HepG2 (cell line): ENCODE measurements around the gene BCCIP. TPM values are rescaled to one million over a fixed set of nuclear protein-coding genes. Genes with fewer than 3 reads are reported as not detected.

Experiments
- ATAC-seq: fragments of 200-7000 bp; cut with Tn5 transposase; 3 replicates; pipeline ENCODE4 v1.9.1; 2020; ENCODE audit warnings: mild to moderate bottlenecking, moderate library complexity
- BruUV-seq: library from RNA; stranded (reverse); fragments of 400-500 nt; replicated peaks from 2 replicates; lab custom pipeline; 2021; lab: Mats Ljungman, UMichigan
- CTCF ChIA-PET: fragments of 300-600 bp; formaldehyde crosslinking; extraction: SDS; loops from one replicate; lab custom pipeline; 2021; ENCODE audit warnings: low total read pairs, inconsistent platforms, low intra/inter-chr PET ratio; lab: Yijun Ruan, JAX
- POLR2A ChIA-PET: fragments of 350-600 bp; sonication (Branson Sonifier 250); formaldehyde crosslinking; loops from one replicate; lab custom pipeline; 2020; ENCODE audit warnings: antibody characterized with exemption, inconsistent platforms; lab: Yijun Ruan, JAX
- DNase-seq: peaks from one replicate; pipeline ENCODE4 v3.0.0-alpha.2; 2015; ENCODE audit warnings: low spot score
- FAIRE-seq: peaks from 3 replicates; lab custom pipeline; 2011; peaks lifted over from hg19 to GRCh38; lab: Jason Lieb, UNC
- H2AFZ ChIP-seq: one replicate; pipeline ENCODE4 v1.6.1; 2011; ENCODE audit warnings: low read length, inconsistent platforms
- H3K27ac ChIP-seq: fragments of 300-600 bp; 3 replicates; pipeline ENCODE4 v1.8.0; 2011; ENCODE audit warnings: mixed run types, mild to moderate bottlenecking, mixed read lengths, low read length, inconsistent platforms; ENCODE audit not compliant: insufficient read depth; ENCODE audit errors: extremely low read length
- H3K27me3 ChIP-seq, 2 experiments: fragments of 200-600 bp in 1 of 2; 2 replicates in 1 of 2; 3 replicates in 1 of 2; pipeline versions ENCODE4 v1.6.0 to v1.8.0; 2011; ENCODE audit warnings: low read length in 2 of 2, mild to moderate bottlenecking in 2 of 2, moderate library complexity in 2 of 2, inconsistent platforms in 1 of 2; ENCODE audit not compliant: insufficient read depth in 2 of 2, control insufficient read depth in 1 of 2
- H3K36me3 ChIP-seq, 2 experiments: fragments of 200-600 bp in 1 of 2; replicated peaks in 1 of 2; 2 replicates in 1 of 2; 3 replicates in 1 of 2; pipeline versions ENCODE4 v1.5.1 to v1.8.0; 2011; ENCODE audit warnings: low read length in 2 of 2, inconsistent platforms in 1 of 2; ENCODE audit not compliant: insufficient read depth in 2 of 2, control insufficient read depth in 1 of 2
- H3K4me1 ChIP-seq: 2 replicates; pipeline ENCODE4 v1.5.1; 2012; ENCODE audit warnings: low read length, inconsistent platforms; ENCODE audit not compliant: insufficient read depth
- H3K4me2 ChIP-seq: 2 replicates; pipeline ENCODE4 v1.6.0; 2011; ENCODE audit warnings: low read depth, low read length, inconsistent platforms
- H3K4me3 ChIP-seq, 3 experiments: fragments of 200-600 bp in 1 of 3; sonication (generic), shearing (Covaris generic) in 1 of 3; replicated peaks in 1 of 3; 2 replicates each; pipeline ENCODE4 v1.5.1; 2011 to 2016; ENCODE audit warnings: low read length in 3 of 3, inconsistent platforms in 2 of 3, low read depth in 2 of 3, mild to moderate bottlenecking in 2 of 3, control low read depth in 1 of 3, mixed read lengths in 1 of 3; ENCODE audit not compliant: insufficient read depth in 1 of 3
- H3K79me2 ChIP-seq: one replicate; pipeline ENCODE4 v1.6.1; 2011; ENCODE audit warnings: low read length, inconsistent platforms; ENCODE audit not compliant: insufficient read depth
- H3K9ac ChIP-seq: 2 replicates; pipeline ENCODE4 v1.6.0; 2011; ENCODE audit warnings: mild to moderate bottlenecking, low read depth, low read length, inconsistent platforms; ENCODE audit not compliant: insufficient read depth
- H3K9me3 ChIP-seq: 2 replicates; pipeline ENCODE4 v1.5.1; 2012; ENCODE audit warnings: mild to moderate bottlenecking, low read length
- H4K20me1 ChIP-seq: 2 replicates; pipeline ENCODE4 v1.6.0; 2011; ENCODE audit warnings: inconsistent platforms, mild to moderate bottlenecking, low read length, moderate library complexity; ENCODE audit not compliant: insufficient read depth
- ARHGAP35 ChIP-seq: sonication (generic); formaldehyde crosslinking; IDR thresholded peaks from 2 replicates; pipeline ENCODE4 v1.9.0; 2022; ENCODE audit warnings: mild to moderate bottlenecking, inconsistent platforms, moderate library complexity, missing genetic modification reagents, borderline replicate concordance
- BCL6 ChIP-seq: IDR thresholded peaks from 2 replicates; pipeline ENCODE4 v1.6.1; 2016; ENCODE audit warnings: missing genetic modification reagents, missing compliant biosample characterization
- HOXA5 ChIP-seq: sonication (generic); formaldehyde crosslinking; IDR thresholded peaks from 2 replicates; pipeline ENCODE4 v1.4.0; 2020; ENCODE audit warnings: missing genetic modification reagents
- JDP2 ChIP-seq: sonication (generic); formaldehyde crosslinking; IDR thresholded peaks from 2 replicates; pipeline ENCODE4 v1.8.1; 2022; ENCODE audit warnings: missing genetic modification reagents, borderline replicate concordance
- KDM5A ChIP-seq: fragments of 200-600 bp; sonication (generic); IDR thresholded peaks from 2 replicates; pipeline ENCODE4 v1.7.0; 2018; ENCODE audit warnings: antibody characterized with exemption, mild to moderate bottlenecking, low read length, borderline replicate concordance
- MAFF ChIP-seq: IDR thresholded peaks from 2 replicates; pipeline ENCODE4 v1.6.1; 2011; ENCODE audit warnings: low read depth, low read length, improper control_type of control experiment
- NR1H2 ChIP-seq: sonication (generic); formaldehyde crosslinking; IDR thresholded peaks from 2 replicates; pipeline ENCODE4 v1.8.1; 2022; ENCODE audit warnings: low read depth, missing genetic modification reagents, borderline replicate concordance
- ZC3H13 ChIP-seq: sonication (generic); formaldehyde crosslinking; IDR thresholded peaks from 2 replicates; pipeline ENCODE4 v1.8.1; 2023; ENCODE audit warnings: mild to moderate bottlenecking, missing genetic modification reagents, moderate library complexity
- ZNF382 ChIP-seq: sonication (generic); formaldehyde crosslinking; IDR thresholded peaks from 2 replicates; pipeline ENCODE4 v1.5.0; 2020; ENCODE audit warnings: missing genetic modification reagents, mild to moderate bottlenecking, borderline replicate concordance
- ZNF468 ChIP-seq: sonication (generic); formaldehyde crosslinking; IDR thresholded peaks from 2 replicates; pipeline ENCODE4 v1.8.0; 2022; ENCODE audit warnings: mild to moderate bottlenecking, moderate library complexity, missing genetic modification reagents
- ZNF572 ChIP-seq: sonication (generic); formaldehyde crosslinking; IDR thresholded peaks from 2 replicates; pipeline ENCODE4 v1.5.1; 2020; ENCODE audit warnings: mild to moderate bottlenecking, missing genetic modification reagents
- ZNF672 ChIP-seq: sonication (generic); formaldehyde crosslinking; IDR thresholded peaks from 2 replicates; pipeline ENCODE4 v1.8.1; 2022; ENCODE audit warnings: missing genetic modification reagents
- WGBS: methylation state at CpG from one replicate; pipeline ENCODE4 v1.1.6; 2017; ENCODE audit warnings: low lambda C conversion rate; 5-methylcytosine and 5-hydroxymethylcytosine counted together
- in situ Hi-C: cut with HindIII; loops from 2 replicates; pipeline ENCODE4 v1.10.0; 2017; ENCODE audit warnings: low pct_unique_long_range_greater_than_20kb; ENCODE audit not compliant: extremely low pct_ligation_motif_present
- intact Hi-C: fragments of 100-400 bp; cut with micrococcal nuclease; formaldehyde crosslinking; loops from one replicate; pipeline ENCODE4 v1.10.0; 2022; ENCODE audit not compliant: unreplicated experiment
- polyA plus RNA-seq, 8 experiments: library from polyadenylated mRNA; depleted of rRNA in 3 of 8; stranded (reverse) in 7 of 8; unstranded in 1 of 8; fragments of >200 nt; fragmentation: Illumina TruSeq in 4 of 8; extraction: Trizol in 4 of 8; gene quantifications; 2 replicates each; pipeline versions ENCODE4 v1.2.1 to v1.2.3, GENCODE V29; 2011 to 2016; ENCODE audit warnings: low read depth in 4 of 8, missing spikeins in 1 of 8, mixed read lengths in 1 of 8; ENCODE audit not compliant: insufficient read depth in 1 of 8
- total RNA-seq, 5 experiments: library from RNA; depleted of rRNA; stranded (reverse); fragments of >200 nt; fragmentation: Illumina TruSeq; extraction: Trizol; gene quantifications; 2 replicates each; pipeline ENCODE4 v1.2.3, GENCODE V29; 2016; ENCODE audit warnings: low read depth in 1 of 5
- TF ChIP-seq, protein P1 (sequence below): sonication (generic); formaldehyde crosslinking; IDR thresholded peaks from 2 replicates; pipeline ENCODE4 v1.5.0; 2020; ENCODE audit warnings: mild to moderate bottlenecking, missing genetic modification reagents
- TF ChIP-seq, protein P2 (sequence below): sonication (generic); formaldehyde crosslinking; IDR thresholded peaks from 2 replicates; pipeline ENCODE4 v1.9.0; 2021; ENCODE audit warnings: missing genetic modification reagents, mild to moderate bottlenecking, borderline replicate concordance
- TF ChIP-seq, protein P3 (sequence below): sonication (generic); formaldehyde crosslinking; IDR thresholded peaks from 2 replicates; pipeline ENCODE4 v1.4.0; 2020; ENCODE audit warnings: missing genetic modification reagents, borderline replicate concordance

Gene BCCIP
- total and polyA plus RNA-seq, 2 of the 13 experiments (the other 11 are each of a cell fraction or from before 2014, with no cell fraction given), result 37.0 to 132 TPM

DNA sequence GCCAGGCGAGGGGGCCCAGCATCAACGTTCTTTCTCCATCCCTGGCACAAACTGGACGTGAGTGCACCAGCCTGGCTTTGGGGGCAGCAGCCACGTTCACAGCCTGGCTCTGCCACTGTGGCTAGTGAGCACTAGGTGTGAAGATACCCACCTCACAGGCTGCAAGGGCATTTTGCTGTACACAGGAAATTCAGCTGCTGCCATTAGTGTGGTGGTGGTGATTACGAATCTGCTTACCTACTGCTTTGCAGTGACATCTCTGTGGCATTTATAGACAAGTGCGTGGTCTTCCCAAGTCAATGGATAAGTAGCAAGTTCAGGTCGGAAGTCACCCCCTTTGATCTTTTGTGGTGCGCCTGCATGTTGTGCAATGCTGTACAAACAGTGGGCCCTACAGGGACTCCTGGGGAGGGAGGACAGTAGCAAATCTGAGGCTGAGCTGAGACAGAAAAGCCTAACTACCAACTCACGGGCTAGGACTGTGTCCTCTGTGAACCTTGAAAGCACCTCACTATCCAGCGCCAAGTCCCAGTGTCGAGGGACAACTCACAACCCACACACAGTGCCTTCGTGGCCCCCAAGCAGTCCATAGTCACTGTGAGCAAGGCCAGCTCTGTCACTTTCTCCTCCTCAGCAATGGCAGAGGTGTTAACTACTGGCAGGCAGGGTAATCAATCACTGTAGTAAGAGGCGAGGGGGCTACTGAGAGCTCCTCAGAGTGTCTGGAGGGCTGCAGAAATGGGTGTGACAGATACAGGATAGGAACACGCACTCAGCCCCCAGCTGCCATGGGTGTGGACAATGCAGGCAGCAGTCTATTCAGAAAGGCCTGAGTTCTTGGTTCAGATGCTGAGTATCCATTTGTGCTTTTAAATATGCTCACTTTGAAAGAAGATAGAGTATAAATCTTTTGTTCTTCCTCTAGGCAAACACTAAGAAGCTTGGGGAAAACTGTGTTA, 30.7 kb upstream of the BCCIP start:
- peak; percentile 87 for ATAC-seq
- TF ChIP-seq ZC3H13 (CRISPR knock-in tag) (no peak), HOXA5 (CRISPR knock-in tag) (0 out of 2 replicates have a peak, but pooled peaks have one; percentile 63), NR1H2 (CRISPR knock-in tag) (no peak), ARHGAP35 (CRISPR knock-in tag) (no peak), JDP2 (no peak), BCL6 (CRISPR knock-in tag) (peak; percentile 96), MAFF (peak; percentile 27; the same call in 1 of the 2 replicates), ZNF572 (CRISPR knock-in tag) (no peak), KDM5A (no peak), ZNF382 (CRISPR knock-in tag) (no peak), ZNF672 (CRISPR knock-in tag) (peak; percentile 69; the same call in 1 of the 2 replicates), ZNF468 (CRISPR knock-in tag) (no peak)
- TF ChIP-seq, protein P1, sequence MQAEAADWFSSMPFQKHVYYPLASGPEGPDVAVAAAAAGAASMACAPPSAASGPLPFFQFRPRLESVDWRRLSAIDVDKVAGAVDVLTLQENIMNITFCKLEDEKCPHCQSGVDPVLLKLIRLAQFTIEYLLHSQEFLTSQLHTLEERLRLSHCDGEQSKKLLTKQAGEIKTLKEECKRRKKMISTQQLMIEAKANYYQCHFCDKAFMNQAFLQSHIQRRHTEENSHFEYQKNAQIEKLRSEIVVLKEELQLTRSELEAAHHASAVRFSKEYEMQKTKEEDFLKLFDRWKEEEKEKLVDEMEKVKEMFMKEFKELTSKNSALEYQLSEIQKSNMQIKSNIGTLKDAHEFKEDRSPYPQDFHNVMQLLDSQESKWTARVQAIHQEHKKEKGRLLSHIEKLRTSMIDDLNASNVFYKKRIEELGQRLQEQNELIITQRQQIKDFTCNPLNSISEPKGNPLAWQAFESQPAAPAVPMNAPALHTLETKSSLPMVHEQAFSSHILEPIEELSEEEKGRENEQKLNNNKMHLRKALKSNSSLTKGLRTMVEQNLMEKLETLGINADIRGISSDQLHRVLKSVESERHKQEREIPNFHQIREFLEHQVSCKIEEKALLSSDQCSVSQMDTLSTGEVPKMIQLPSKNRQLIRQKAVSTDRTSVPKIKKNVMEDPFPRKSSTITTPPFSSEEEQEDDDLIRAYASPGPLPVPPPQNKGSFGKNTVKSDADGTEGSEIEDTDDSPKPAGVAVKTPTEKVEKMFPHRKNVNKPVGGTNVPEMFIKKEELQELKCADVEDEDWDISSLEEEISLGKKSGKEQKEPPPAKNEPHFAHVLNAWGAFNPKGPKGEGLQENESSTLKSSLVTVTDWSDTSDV (CRISPR knock-in tag), result no peak
- TF ChIP-seq, protein P2, sequence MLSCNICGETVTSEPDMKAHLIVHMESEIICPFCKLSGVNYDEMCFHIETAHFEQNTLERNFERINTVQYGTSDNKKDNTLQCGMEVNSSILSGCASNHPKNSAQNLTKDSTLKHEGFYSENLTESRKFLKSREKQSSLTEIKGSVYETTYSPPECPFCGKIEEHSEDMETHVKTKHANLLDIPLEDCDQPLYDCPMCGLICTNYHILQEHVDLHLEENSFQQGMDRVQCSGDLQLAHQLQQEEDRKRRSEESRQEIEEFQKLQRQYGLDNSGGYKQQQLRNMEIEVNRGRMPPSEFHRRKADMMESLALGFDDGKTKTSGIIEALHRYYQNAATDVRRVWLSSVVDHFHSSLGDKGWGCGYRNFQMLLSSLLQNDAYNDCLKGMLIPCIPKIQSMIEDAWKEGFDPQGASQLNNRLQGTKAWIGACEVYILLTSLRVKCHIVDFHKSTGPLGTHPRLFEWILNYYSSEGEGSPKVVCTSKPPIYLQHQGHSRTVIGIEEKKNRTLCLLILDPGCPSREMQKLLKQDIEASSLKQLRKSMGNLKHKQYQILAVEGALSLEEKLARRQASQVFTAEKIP, result no peak
- TF ChIP-seq, protein P3, sequence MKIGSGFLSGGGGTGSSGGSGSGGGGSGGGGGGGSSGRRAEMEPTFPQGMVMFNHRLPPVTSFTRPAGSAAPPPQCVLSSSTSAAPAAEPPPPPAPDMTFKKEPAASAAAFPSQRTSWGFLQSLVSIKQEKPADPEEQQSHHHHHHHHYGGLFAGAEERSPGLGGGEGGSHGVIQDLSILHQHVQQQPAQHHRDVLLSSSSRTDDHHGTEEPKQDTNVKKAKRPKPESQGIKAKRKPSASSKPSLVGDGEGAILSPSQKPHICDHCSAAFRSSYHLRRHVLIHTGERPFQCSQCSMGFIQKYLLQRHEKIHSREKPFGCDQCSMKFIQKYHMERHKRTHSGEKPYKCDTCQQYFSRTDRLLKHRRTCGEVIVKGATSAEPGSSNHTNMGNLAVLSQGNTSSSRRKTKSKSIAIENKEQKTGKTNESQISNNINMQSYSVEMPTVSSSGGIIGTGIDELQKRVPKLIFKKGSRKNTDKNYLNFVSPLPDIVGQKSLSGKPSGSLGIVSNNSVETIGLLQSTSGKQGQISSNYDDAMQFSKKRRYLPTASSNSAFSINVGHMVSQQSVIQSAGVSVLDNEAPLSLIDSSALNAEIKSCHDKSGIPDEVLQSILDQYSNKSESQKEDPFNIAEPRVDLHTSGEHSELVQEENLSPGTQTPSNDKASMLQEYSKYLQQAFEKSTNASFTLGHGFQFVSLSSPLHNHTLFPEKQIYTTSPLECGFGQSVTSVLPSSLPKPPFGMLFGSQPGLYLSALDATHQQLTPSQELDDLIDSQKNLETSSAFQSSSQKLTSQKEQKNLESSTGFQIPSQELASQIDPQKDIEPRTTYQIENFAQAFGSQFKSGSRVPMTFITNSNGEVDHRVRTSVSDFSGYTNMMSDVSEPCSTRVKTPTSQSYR, result peak; percentile 77; the same call in 1 of the 2 replicates

More for the DNA sequence above, 30.7 kb upstream of the BCCIP start:
- Histone ChIP-seq H3K27ac (peak overlapping the region; percentile 53), H3K9ac (no peak overlapping the region; the same call in 1 of the 2 replicates), H3K4me1 (peaks cover 41% of the 10 kb centered on the region), H4K20me1 (peaks cover 4% of the 10 kb centered on the region; the same call in 1 of the 2 replicates), H3K4me3 (peak overlapping the region in 1 of 3 experiments; percentile 42; a peak in 2 of 6 replicates), H3K27me3 (no peaks in the 10 kb centered on the region), H3K79me2 (no peaks in the 10 kb centered on the region), H3K9me3 (no peaks in the 10 kb centered on the region), H2AFZ (no peak overlapping the region), H3K4me2 (peak overlapping the region; percentile 68), H3K36me3 (peaks cover 4 to 11% of the 10 kb centered on the region in 2 experiments; a peak in 2 of 5 replicates)
- no TSS peak for BruUV-seq
- FAIRE-seq (peak; percentile 97), DNase-seq (peak; percentile 93)
- CTCF ChIA-PET, result no interaction called here
- in situ Hi-C loops, result no loop called here
- WGBS, result 44% methylated on average over 3 of the region's 14 CpGs
- POLR2A ChIA-PET, result interaction anchor here (1.3 kb wide), 1 partner anchor 31 kb away, joined by 5 read pairs; the partner anchor contains the start of genes BCCIP and UROS
- intact Hi-C loops, result no loop called here
